PC-9 (cell line): ENCODE results near the gene CACNA1A. TPM values are rescaled to one million over a fixed set of nuclear protein-coding genes. Genes with fewer than 3 reads are reported as not detected.

ENCODE experiments used
- BruUV-seq: library from RNA; stranded (reverse); fragments of 400-500 nt; replicated peaks from 2 replicates; lab custom pipeline; 2021; lab: Mats Ljungman, UMichigan
- CTCF ChIA-PET: fragments of 300-600 bp; sonication (Branson Sonifier 250); formaldehyde crosslinking; loops from one replicate; lab custom pipeline; 2022; ENCODE audit warnings: antibody characterized with exemption; lab: Charles Lee
- POLR2A ChIA-PET: fragments of 300-600 bp; sonication (Branson Sonifier 250); formaldehyde crosslinking; loops from one replicate; lab custom pipeline; 2022; ENCODE audit warnings: antibody characterized with exemption; ENCODE audit not compliant: unreplicated experiment; lab: Charles Lee
- DNase-seq, 2 experiments: peaks; one replicate each; pipeline versions ENCODE4 v3.0.0 to v3.0.0-alpha.2; 2015 to 2022; ENCODE audit warnings: mixed read lengths in 1 of 2
- H2AFZ ChIP-seq: fragments of 200-600 bp; sonication (generic); 2 replicates; pipeline ENCODE4 v1.8.1; 2017; ENCODE audit warnings: antibody characterized with exemption
- H3F3A ChIP-seq: fragments of 200-600 bp; sonication (generic); 2 replicates; pipeline ENCODE4 v1.8.1; 2017; ENCODE audit warnings: antibody characterized with exemption, mild to moderate bottlenecking, low read depth; ENCODE audit not compliant: insufficient read depth
- H3K27ac ChIP-seq: fragments of 200-600 bp; sonication (generic); 2 replicates; pipeline ENCODE4 v1.6.1; 2016; ENCODE audit warnings: mixed run types
- H3K27me3 ChIP-seq: fragments of 200-600 bp; sonication (generic); 2 replicates; pipeline ENCODE4 v1.6.1; 2016; ENCODE audit warnings: low read depth, mixed run types; ENCODE audit not compliant: insufficient read depth
- H3K36me3 ChIP-seq: fragments of 200-600 bp; sonication (generic); 2 replicates; pipeline ENCODE4 v1.6.1; 2016; ENCODE audit warnings: low read depth, mixed run types
- H3K4me1 ChIP-seq: fragments of 200-600 bp; sonication (generic); replicated peaks from 2 replicates; pipeline ENCODE4 v1.6.1; 2016; ENCODE audit warnings: mixed run types; ENCODE audit not compliant: insufficient read depth
- H3K4me2 ChIP-seq: fragments of 200-600 bp; sonication (generic); 2 replicates; pipeline ENCODE4 v1.6.1; 2017; ENCODE audit warnings: mixed run types
- H3K4me3 ChIP-seq: fragments of 200-600 bp; sonication (generic); 2 replicates; pipeline ENCODE4 v1.6.1; 2016; ENCODE audit warnings: mixed run types
- H3K79me2 ChIP-seq: fragments of 200-600 bp; sonication (generic); 2 replicates; pipeline ENCODE4 v1.6.1; 2017; ENCODE audit warnings: low read depth, mixed run types
- H3K9me2 ChIP-seq: fragments of 200-600 bp; sonication (generic); 2 replicates; pipeline ENCODE4 v1.8.1; 2017; ENCODE audit warnings: mild to moderate bottlenecking; ENCODE audit not compliant: insufficient read depth
- H3K9me3 ChIP-seq: fragments of 200-600 bp; sonication (generic); 2 replicates; pipeline ENCODE4 v1.8.1; 2016; ENCODE audit warnings: low read depth; ENCODE audit not compliant: insufficient read depth
- H4K20me1 ChIP-seq: fragments of 200-600 bp; sonication (generic); 2 replicates; pipeline ENCODE4 v1.8.1; 2017; ENCODE audit not compliant: insufficient read depth
- CTCF ChIP-seq: fragments of 200-600 bp; sonication (generic); conservative IDR thresholded peaks from 2 replicates; pipeline ENCODE4 v1.6.1; 2017; ENCODE audit warnings: mixed run types, antibody characterized with exemption, mild to moderate bottlenecking, moderate library complexity
- EZH2 ChIP-seq: fragments of 200-600 bp; sonication (generic); IDR thresholded peaks from 2 replicates; pipeline ENCODE4 v1.8.0; 2017; ENCODE audit warnings: antibody characterized with exemption, low read depth
- intact Hi-C: fragments of 100-400 bp; cut with micrococcal nuclease; formaldehyde crosslinking; loops from one replicate; pipeline ENCODE4 v1.10.0; 2022; ENCODE audit not compliant: unreplicated experiment
- total RNA-seq: library from RNA; stranded (reverse); gene quantifications from 2 replicates; pipeline ENCODE4 v1.2.3, GENCODE V29; 2021

Gene CACNA1A
- total RNA-seq, 1 experiment from 2014 or later, result 0.35 TPM

GRCh38 chr19:13548131-13548530 is 41.9 kb upstream of the CACNA1A start:
- Histone ChIP-seq H3K27ac (no peak overlapping the region), H3K4me2 (no peak overlapping the region), H3K27me3 (peaks cover 47% of the 10 kb centered on the region), H3K36me3 (no peaks in the 10 kb centered on the region), H3K4me3 (no peak overlapping the region), H3K9me3 (no peaks in the 10 kb centered on the region), H4K20me1 (no peaks in the 10 kb centered on the region), H2AFZ (no peak overlapping the region), H3K79me2 (no peaks in the 10 kb centered on the region), H3F3A (no peaks in the 10 kb centered on the region), H3K4me1 (no peaks in the 10 kb centered on the region), H3K9me2 (no peaks in the 10 kb centered on the region)
- intact Hi-C loops, result no loop called here
- ChIA-PET POLR2A (no interaction called here), CTCF (interaction anchor here (0.7 kb wide), 2 partner anchors 643 to 1025 kb away, joined by 3 read pairs; no protein-coding TSS in a partner anchor)
- BruUV-seq, result no TSS peak
- no peak for DNase-seq
- TF ChIP-seq EZH2 (no peak), CTCF (no peak)

GRCh38 chr19:13547102-13547501 is 40.8 kb upstream of the CACNA1A start:
- Histone ChIP-seq H3K4me3 (no peak overlapping the region), H3F3A (no peaks in the 10 kb centered on the region), H3K4me2 (no peak overlapping the region), H3K4me1 (no peaks in the 10 kb centered on the region), H3K9me3 (no peaks in the 10 kb centered on the region), H2AFZ (no peak overlapping the region), H3K36me3 (no peaks in the 10 kb centered on the region), H3K27me3 (peaks cover 47% of the 10 kb centered on the region), H4K20me1 (no peaks in the 10 kb centered on the region), H3K27ac (no peak overlapping the region), H3K79me2 (no peaks in the 10 kb centered on the region), H3K9me2 (no peaks in the 10 kb centered on the region)
- no peak for DNase-seq
- TF ChIP-seq EZH2 (no peak), CTCF (no peak)
- intact Hi-C loops, result no loop called here
- POLR2A ChIA-PET, result no interaction called here
- CTCF ChIA-PET, result no interaction called here
- BruUV-seq, result no TSS peak

GRCh38 chr19:13544423-13544822 is 38.1 kb upstream of the CACNA1A start:
- no peak for DNase-seq
- Histone ChIP-seq H3K4me3 (no peak overlapping the region), H3F3A (no peaks in the 10 kb centered on the region), H3K79me2 (no peaks in the 10 kb centered on the region), H3K4me1 (no peaks in the 10 kb centered on the region), H3K4me2 (no peak overlapping the region), H2AFZ (no peak overlapping the region), H3K36me3 (no peaks in the 10 kb centered on the region), H3K27ac (no peak overlapping the region), H3K9me2 (no peaks in the 10 kb centered on the region), H4K20me1 (no peaks in the 10 kb centered on the region), H3K9me3 (no peaks in the 10 kb centered on the region), H3K27me3 (peaks cover 30% of the 10 kb centered on the region)
- BruUV-seq, result no TSS peak
- POLR2A ChIA-PET, result interaction anchor here (0.6 kb wide), 1 partner anchor 327 kb away, joined by 5 read pairs; no protein-coding TSS in a partner anchor
- TF ChIP-seq CTCF, result no peak
- TF ChIP-seq EZH2, result no peak
- CTCF ChIA-PET, result no interaction called here
- intact Hi-C loops, result no loop called here
